Measurements from ENCODE around the gene PTGFR. TPM values are rescaled to one million over a fixed set of nuclear protein-coding genes. Genes with fewer than 3 reads are reported as not detected.

Gene PTGFR
- total and polyA plus RNA-seq, 2 experiments from 2014 or later = 1.1 to 5.3 TPM

GRCh38 chr1:78549331-78549730 lies 58.6 kb downstream of the PTGFR start:
- H3K4me3 ChIP-seq = no peak overlapping the region
- H4K20me1 ChIP-seq (ENCODE audit: insufficient read depth, poor library complexity, severe bottlenecking) = no peaks in the 10 kb centered on the region
- TF ChIP-seq CTCF (IDR thresholded peaks at IDR 0.05; ENCODE audit: poor library complexity) = no peak
- TF ChIP-seq EZH2phosphoT487 (IDR thresholded peaks at IDR 0.05; ENCODE audit: low read depth, severe bottlenecking, unreplicated experiment) = no peak
- no peak for TF ChIP-seq EZH2 (IDR thresholded peaks at IDR 0.05; ENCODE audit: borderline replicate concordance)
- no peaks in the 10 kb centered on the region for H3K36me3 ChIP-seq (replicated peaks; ENCODE audit: insufficient read depth, low read depth)
- no peaks in the 10 kb centered on the region for H3K27me3 ChIP-seq
- no peak overlapping the region for H3K27ac ChIP-seq
- H3K4me1 ChIP-seq (ENCODE audit: insufficient read depth) = no peaks in the 10 kb centered on the region
- no peaks in the 10 kb centered on the region for H3K9me2 ChIP-seq (replicated peaks; ENCODE audit: insufficient read depth)
- 62% methylated on average over 3 of the region's 3 CpGs for WGBS (ENCODE audit: low lambda C conversion rate, missing lambda C conversion rate)
- no peak overlapping the region for H3K4me2 ChIP-seq
- H3K9me3 ChIP-seq (ENCODE audit: low read depth) = no peaks in the 10 kb centered on the region
- H2AFZ ChIP-seq = no peak overlapping the region
- no peak for DNase-seq (ENCODE audit: low spot score)
- H3K79me2 ChIP-seq = no peaks in the 10 kb centered on the region

- WGBS (ENCODE audit: low lambda C conversion rate, missing lambda C conversion rate) = 72% methylated on average over 3 of the region's 3 CpGs
- no peak for DNase-seq (ENCODE audit: low spot score)
- Histone ChIP-seq H3K36me3 (replicated peaks; ENCODE audit: insufficient read depth, low read depth) (no peaks in the 10 kb centered on the region), H3K4me2 (no peak overlapping the region), H4K20me1 (ENCODE audit: insufficient read depth, poor library complexity, severe bottlenecking) (no peaks in the 10 kb centered on the region), H3K4me1 (ENCODE audit: insufficient read depth) (no peaks in the 10 kb centered on the region), H3K27ac (no peak overlapping the region), H3K9me2 (replicated peaks; ENCODE audit: insufficient read depth) (no peaks in the 10 kb centered on the region), H3K4me3 (no peak overlapping the region), H3K27me3 (no peaks in the 10 kb centered on the region), H3K79me2 (no peaks in the 10 kb centered on the region), H2AFZ (no peak overlapping the region), H3K9me3 (ENCODE audit: low read depth) (no peaks in the 10 kb centered on the region)
- TF ChIP-seq CTCF (IDR thresholded peaks at IDR 0.05; ENCODE audit: poor library complexity) (no peak), EZH2phosphoT487 (IDR thresholded peaks at IDR 0.05; ENCODE audit: low read depth, severe bottlenecking, unreplicated experiment) (no peak), EZH2 (IDR thresholded peaks at IDR 0.05; ENCODE audit: borderline replicate concordance) (no peak)
Measured at GRCh38 chr1:78549891-78550290, 59.1 kb downstream of the PTGFR start.

GRCh38 chr1:78553859-78554258 lies 63.1 kb downstream of the PTGFR start:
- Histone ChIP-seq H2AFZ (no peak overlapping the region), H3K27me3 (no peaks in the 10 kb centered on the region), H4K20me1 (ENCODE audit: insufficient read depth, poor library complexity, severe bottlenecking) (no peaks in the 10 kb centered on the region), H3K4me1 (ENCODE audit: insufficient read depth) (no peaks in the 10 kb centered on the region), H3K27ac (no peak overlapping the region), H3K9me3 (ENCODE audit: low read depth) (no peaks in the 10 kb centered on the region), H3K79me2 (no peaks in the 10 kb centered on the region), H3K9me2 (replicated peaks; ENCODE audit: insufficient read depth) (no peaks in the 10 kb centered on the region), H3K4me2 (no peak overlapping the region), H3K4me3 (no peak overlapping the region), H3K36me3 (replicated peaks; ENCODE audit: insufficient read depth, low read depth) (no peaks in the 10 kb centered on the region)
- no peak for DNase-seq (ENCODE audit: low spot score)
- WGBS (ENCODE audit: low lambda C conversion rate, missing lambda C conversion rate) = 62% methylated on average over 5 of the region's 5 CpGs
- TF ChIP-seq EZH2 (IDR thresholded peaks at IDR 0.05; ENCODE audit: borderline replicate concordance) (no peak), CTCF (IDR thresholded peaks at IDR 0.05; ENCODE audit: poor library complexity) (no peak), EZH2phosphoT487 (IDR thresholded peaks at IDR 0.05; ENCODE audit: low read depth, severe bottlenecking, unreplicated experiment) (no peak)

- Histone ChIP-seq H3K4me2 (no peak overlapping the region), H3K4me1 (ENCODE audit: insufficient read depth) (no peaks in the 10 kb centered on the region), H3K4me3 (no peak overlapping the region), H3K79me2 (no peaks in the 10 kb centered on the region), H3K36me3 (replicated peaks; ENCODE audit: insufficient read depth, low read depth) (no peaks in the 10 kb centered on the region), H3K9me3 (ENCODE audit: low read depth) (no peaks in the 10 kb centered on the region), H3K27ac (no peak overlapping the region), H3K27me3 (no peaks in the 10 kb centered on the region), H4K20me1 (ENCODE audit: insufficient read depth, poor library complexity, severe bottlenecking) (no peaks in the 10 kb centered on the region), H3K9me2 (replicated peaks; ENCODE audit: insufficient read depth) (no peaks in the 10 kb centered on the region), H2AFZ (no peak overlapping the region)
- no peak for DNase-seq (ENCODE audit: low spot score)
- TF ChIP-seq EZH2 (IDR thresholded peaks at IDR 0.05; ENCODE audit: borderline replicate concordance) = no peak
- no peak for TF ChIP-seq EZH2phosphoT487 (IDR thresholded peaks at IDR 0.05; ENCODE audit: low read depth, severe bottlenecking, unreplicated experiment)
- no peak for TF ChIP-seq CTCF (IDR thresholded peaks at IDR 0.05; ENCODE audit: poor library complexity)
Measured at GRCh38 chr1:78554840-78555239, 64.1 kb downstream of the PTGFR start.
